Fibroblast of skin of abdomen (primary cell): ENCODE results near the gene NPLOC4.

ENCODE experiments used
- DNase-seq: peaks from one replicate; pipeline ENCODE4 v3.0.0-alpha.2; 2013

Gene NPLOC4

DNA sequence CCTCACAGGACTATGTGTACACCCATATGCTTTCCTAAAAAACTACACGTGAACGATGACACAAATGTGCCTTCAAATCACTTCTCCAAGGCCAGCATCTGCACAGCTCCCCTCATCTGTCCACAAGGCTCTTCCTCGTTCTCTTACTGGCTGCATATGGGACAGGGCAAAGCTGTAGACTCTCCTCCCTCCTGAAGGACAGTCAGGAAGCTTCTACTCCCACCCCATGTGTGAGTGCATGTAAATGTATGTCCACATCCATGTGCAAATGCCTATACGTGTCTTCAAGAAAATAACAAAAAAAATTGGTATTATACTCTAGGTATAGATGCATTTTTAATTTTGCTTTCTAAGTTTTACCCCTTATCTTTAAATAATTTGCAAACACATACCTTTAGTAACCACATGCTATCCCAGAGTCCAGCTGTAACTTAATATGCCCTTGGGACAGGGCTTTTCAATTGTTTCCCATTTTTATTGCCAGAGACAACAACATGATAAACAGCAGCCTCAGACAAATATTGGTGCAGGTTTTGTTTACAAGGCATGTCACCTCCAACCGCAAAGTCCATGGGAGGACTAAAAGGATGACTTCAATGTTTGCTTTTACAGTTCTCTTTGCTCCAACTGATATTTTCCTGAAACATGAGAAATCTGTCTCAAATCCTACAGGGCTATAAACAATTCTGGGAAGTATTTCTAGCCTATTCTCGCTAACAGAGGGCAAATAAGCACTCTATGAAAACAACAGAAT is 53.1 kb downstream of the NPLOC4 start:
- no peak for DNase-seq

DNA sequence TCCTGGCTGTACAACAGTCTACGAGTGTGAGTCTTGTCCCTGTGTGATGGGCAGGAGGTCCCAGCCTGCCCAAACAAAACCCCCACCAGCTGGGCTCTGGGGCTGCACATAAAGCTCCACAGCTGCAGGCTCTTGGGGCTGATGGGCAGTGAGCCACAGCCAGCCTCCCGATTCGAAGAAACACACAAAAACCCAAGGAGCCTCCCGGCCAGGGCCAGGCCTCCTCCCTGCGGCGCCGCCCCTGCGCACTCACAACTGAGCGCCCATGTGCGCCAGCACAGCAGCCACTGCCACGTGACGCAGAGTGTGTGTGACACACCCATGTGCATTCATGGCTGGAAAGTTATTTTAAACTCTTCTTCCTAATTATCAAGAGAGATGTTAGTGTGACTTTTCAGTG is 54.2 kb downstream of the NPLOC4 start:
- DNase-seq, result no peak

DNA sequence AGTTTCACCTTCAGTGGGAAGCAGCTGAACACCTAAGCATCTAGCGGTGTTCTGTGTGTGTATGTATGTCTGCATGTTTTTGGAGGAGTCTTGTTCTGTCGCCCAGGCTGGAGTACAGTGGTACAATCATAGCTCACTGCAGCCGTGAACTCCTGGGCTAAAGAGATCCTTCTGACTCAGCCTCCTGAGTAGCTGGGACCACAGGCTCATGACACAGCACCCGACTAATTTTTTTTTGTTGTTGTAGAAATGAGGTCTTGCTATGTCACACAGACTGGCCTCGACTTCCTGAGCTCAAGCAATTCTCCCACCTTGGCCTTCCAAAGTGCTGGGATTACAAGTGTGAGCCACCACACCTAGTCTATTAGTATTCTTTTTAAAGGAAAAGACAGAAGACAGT is 54.6 kb downstream of the NPLOC4 start:
- peak; percentile 58 for DNase-seq

DNA sequence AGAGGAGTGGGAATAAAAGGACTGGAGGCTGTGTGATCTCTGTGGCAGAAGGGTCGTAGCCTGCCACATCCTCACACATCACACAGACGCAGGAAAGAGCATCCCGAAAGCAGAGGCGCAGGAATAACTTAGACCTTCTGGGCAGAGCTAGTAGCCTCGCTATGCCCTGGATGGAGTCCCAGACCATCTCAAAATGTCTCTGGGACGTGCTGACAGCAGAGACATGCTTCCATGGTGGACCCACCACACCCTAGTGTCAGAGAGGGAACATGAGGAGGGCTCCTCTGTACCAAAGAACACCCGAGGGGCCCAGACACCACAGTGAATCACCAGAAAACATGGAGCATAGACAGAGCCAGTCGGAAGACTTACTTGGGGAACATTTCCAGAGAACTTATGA is 55.2 kb downstream of the NPLOC4 start:
- DNase-seq, result no peak

DNA sequence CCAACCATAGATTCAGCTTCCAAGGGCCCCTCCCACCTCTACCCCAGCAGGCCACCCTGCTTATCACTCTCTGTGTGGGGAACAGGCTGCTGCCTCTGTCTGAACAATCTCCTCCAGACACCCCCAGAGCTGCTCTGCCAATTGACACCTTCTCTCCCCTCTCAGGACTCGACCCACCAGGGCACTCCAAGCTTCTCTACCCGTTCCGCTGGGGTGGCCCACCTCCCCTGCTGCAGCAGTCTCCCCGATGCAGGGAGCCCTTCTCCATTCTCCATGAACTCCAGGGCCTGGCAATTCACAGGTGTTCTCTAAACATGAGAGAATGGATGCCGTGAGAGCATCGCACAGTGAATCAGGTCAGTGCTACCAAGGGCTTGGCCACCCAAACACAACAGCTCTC is 56.4 kb downstream of the NPLOC4 start:
- no peak for DNase-seq

DNA sequence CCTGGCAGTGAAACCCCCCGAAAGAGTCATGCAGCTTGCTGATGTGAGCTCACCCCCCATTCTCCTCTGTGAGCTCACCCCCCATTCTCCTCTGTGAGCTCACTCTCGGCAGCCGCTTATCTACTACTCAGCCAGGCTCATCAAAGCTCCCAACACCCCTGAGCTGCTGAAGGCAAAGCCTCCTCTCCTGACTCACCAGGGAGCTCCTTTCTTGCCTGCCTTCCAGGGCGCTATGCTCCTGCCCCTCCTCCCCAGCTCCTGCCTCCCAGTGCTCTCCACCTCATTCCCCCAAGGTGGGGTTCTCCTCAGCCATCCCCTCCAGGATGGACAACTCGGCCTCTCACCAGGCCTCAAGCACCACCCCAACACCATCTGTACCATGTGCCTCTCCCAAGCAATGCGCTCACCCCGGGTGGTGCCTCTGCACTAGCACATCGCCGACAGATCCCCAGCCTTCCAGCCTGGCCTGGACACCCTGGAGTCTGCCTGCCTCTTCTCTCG is 57.0 kb downstream of the NPLOC4 start:
- DNase-seq, result peak; percentile 74

DNA sequence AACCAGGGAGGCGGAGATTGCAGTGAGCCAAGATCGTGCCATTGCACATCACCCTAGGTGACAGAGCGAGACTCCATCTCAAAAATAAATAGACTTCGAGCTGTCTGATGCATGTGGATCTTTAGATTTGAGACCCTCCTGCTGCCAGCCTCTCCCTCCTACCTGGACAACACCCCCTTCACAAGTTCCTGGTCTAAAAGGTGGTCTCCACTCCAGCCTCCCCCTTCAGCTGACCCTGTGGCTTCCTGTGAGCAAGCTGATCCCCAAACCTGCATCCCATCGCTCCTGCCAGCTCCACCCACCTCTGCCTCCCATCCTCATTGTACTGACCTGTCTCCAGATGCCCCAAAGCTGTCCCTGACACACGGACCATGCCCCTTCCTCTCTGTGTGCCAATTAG is 57.6 kb downstream of the NPLOC4 start:
- DNase-seq, result no peak

DNA sequence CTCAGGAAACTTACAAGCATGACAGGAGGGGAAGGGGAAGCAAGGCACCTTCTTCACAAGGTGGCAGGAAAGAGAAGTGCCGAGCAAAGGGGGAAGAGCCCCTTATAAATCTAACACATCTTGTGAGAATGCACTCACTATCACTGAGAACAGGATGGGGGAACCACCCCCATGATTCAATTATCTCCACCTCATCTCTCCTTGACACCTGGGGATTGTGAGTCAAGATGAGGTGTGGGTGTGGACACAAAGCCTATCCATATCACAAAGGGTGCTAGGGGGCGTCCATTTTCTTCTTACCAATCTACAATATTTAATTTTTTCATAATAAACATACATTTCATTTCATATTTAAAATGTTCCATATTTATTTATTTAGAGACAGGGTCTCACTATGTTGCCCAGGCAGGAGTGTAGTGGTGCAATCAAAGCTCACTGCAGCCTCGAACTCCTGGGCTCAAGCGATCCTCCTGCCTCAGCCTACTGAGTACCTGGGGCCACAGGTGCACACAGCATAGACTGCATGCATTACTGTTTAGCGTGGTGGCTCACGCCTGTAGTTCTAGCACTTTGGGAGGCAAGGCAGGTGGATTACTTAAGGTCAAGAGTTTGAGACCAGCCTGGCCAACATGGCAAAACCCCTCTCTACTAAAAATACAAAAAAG is 58.2 kb downstream of the NPLOC4 start:
- DNase-seq, result no peak

DNA sequence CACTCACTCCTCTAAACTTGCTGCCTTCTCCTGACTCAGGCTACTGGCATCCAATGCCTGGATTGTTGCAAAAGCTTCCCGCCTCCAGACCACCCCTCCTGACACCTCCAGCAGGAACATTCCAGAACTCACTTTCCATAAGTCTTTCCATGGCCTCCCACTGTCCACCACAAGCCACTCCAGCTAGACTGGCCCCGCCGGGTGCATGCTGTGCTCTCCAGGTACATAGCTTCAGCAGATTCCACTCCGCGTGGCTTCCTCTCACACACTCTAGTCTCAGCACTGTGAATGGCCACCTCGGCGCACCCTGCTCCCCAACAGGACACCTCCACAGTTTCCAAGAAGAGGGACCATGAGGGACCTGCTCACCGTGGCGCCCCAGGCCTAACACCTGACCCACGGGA is 58.9 kb downstream of the NPLOC4 start:
- DNase-seq, result peak; percentile 54

DNA sequence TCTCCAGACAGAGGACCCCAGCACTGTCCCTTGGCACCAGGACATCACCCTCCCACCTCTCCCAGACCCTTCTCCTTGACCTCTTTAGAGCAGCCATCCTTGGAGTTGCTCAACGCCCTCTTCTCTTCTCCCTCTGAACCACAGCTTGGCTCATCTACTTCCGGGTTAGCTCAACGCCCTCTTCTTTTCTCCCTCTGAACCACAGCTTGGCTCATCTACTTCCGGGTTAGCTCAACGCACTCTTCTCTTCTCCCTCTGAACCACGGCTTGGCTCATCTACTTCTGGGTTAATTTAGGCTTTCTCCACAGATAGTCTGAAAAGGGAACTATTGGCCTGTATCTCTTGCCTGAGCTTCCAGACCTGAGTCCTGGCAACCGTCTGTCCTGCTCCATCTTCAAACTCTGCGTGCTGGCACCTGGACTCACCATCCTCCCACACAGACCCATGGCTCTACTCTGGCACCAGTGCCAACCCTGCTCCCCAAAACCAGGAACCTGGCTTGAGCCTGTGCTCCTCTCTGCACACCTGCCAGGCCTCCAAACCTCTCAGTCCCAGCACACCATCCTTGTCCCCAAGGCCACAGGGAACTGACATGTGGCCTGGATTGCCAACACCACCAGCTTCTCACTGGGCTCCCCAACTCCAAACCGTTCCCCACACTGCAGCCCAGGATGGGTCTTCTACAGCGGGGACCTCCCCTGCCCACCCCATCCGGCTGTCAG is 59.5 kb downstream of the NPLOC4 start:
- DNase-seq, result no peak

DNA sequence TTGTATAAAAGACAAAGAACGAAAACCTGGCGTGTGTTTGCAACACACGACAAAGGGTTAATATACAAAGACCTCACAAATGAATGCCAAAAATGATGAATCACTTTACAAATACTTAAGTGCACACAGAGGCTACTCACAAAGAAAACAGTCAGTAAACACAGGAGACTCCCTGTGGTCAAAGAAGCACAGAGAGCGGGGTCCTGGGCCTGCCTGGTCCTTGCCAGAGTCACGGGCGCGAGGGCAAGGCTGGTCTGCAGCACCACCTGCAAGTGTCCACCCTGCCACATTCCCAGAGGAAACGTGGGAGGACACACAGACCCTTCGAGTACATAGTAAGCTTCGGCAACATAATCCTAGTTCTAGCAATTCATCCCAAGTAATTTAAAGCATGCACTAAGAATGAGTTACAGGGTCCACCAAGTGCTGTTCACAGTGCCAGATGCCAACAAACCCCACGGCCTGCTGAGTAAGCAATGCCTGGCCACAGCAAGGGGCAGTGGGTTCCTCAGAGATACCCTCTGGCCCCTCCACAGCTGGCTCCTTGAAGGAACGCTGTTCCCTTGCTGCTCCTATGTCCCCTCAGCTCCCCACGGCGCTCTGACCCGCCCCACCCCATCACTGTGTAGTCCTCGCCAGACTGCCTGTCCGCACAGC is 60.2 kb downstream of the NPLOC4 start:
- peak; percentile 75 for DNase-seq

DNA sequence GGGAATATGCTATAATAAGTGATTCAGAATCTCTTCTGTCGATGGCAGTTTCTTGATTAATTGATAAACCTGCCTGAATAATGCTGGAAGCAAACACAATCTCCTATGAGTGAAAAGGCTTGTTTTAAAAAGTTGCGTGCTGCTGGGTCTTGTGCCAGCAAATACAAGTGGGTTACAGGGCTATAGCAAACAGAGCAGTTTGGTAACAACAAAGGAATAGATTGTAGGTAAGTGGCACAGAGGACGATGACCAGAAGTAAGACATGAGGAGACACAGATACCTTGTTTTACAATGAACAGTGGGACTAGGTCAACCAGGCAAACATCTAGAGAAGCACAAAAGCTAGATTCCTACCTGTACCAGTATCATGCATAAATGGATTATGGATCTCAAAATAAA is 61.1 kb downstream of the NPLOC4 start:
- DNase-seq, result no peak

DNA sequence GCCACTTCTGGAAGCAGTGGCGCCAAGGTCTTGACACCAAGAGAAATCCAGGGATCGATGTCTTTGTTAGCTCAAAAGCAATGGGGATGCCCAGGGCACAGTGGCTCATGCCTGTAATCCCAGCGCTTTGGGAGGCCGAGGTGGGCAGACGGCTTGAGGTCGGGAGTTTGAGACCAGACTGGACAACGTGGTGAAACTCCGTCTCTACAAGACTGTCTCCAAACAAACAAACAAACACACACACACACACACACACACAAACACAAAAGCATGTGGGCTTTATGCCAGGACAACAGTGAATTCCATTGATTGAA is 62.3 kb downstream of the NPLOC4 start:
- no peak for DNase-seq

DNA sequence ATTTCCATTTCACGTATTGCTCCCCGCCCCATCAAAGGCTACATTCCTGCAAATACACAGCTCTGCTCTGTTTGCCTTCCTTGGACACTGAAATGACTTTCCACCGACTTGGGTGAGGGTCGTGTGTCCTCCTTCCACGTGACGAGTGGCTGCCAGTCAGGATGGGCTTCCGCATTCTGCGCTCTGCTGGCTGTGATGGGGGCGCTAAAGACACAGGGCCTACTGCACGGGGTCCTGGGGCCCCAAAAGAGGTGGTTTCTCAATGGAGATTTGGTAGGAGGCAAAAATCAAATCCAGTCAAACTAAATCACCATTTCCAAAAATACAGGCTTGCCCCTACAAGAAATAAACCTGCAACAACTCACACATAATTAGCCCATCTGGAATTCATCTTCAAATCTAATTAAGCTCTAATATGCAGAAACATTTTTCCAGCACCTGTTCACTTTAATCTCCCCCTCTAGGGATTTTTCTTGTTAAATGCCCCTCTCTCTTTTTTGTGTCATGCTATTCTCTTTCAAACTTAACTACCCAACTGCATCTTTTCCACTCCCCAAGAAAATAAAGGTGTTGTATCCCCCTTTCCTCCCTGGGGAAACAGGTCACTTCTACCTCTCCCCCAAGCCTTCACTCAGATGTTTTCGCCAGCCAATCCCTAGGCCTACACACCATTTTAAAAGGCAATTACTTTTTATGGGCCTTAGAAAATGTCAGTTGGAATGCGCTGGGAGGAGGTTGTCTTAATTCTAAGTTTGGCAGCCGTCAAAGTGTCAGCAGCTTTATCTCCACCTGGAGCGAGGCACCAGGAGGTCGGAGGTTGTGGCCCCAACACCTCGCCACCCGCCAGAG is 62.9 kb downstream of the NPLOC4 start:
- DNase-seq, result no peak

DNA sequence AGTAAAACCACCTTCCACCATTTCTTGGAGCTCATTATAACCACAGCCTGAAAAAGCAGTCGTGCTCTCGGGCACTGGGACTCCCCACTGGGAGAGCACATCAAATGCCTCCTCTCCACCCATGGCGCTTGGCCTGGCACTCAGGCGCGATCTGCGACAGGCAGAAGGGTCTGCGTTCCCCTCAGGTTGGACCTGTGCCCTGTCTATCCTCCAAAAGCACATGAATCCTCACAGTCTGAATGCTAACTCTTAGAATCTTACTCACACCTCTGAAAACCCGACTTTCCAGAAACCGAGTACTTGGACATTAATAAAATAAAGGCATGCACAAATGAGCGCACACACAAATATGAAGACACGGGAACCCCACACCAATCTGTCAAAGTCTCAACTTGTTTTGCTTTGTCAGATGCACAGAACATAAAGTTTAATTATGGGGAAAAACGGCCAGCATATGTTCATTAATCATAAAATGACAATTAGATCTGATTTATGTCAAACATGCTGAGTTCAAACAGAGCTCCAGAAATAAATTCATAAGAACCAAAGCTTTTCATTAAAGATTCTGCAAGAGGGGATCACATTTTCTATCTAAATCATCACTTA is 64.2 kb downstream of the NPLOC4 start:
- DNase-seq, result peak; percentile 79

DNA sequence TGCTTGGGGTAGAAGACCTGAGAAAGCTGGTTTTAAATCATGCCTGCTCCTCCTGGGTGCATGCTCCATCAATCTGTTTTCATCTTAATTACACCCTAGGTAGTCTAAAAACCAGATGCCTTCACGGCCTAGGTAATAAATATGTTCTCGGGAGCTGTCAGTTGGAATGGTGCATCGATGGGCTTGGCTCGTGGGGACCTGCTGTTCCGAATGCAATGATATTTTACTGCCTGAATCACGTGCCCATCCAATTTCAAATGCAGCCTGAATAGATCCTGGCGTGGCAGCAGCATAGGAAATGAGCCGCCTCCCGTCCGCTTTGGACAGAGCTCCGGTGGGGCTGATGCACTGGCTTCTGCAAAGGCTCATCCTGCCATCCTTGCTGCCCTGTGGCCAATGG is 65.9 kb downstream of the NPLOC4 start:
- DNase-seq, result no peak

DNA sequence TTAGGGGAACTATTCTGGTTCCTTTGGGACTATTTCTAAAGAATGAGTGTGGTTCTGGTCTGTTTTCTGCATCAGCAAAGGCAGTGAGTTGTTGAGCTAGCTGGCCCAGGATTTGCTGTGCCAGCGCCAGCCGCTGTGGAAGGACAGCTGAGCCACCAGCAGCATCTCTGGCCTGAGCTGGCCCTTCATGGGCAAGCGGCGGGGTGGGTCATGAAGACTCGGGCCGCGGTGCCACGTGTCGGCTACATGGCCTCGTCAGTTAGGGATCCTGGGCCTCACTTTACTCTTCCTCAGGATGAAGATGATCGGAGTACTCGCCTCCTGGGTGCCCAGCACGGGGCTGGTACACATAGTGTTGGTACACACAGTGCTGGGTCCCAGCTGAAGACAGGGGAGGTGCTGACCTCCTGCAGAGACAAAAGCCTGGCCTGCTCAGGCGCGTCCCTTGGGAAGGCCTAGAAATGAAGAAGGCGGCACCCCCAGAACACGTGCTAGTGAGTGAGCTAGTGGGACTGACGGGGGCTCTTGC is 66.9 kb downstream of the NPLOC4 start:
- DNase-seq, result no peak

DNA sequence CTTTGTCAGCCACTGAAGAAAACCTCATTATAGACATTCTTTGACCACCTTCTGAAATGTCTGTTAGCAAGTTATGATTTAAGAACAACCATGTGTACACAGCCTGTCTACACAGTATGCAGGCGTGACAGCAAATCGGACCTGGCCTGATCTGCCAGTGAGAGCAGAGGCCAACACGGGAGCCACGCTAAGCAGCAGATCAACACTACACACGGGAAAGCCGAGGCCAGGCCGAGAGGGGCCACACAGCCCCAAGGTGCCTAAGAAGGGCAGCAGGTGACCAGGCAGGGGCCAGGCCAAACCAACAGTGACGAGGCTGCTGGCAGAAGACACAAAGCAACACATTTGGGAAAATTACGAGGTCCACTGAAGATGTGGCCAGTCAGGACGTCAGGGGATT is 68.5 kb downstream of the NPLOC4 start:
- no peak for DNase-seq

DNA sequence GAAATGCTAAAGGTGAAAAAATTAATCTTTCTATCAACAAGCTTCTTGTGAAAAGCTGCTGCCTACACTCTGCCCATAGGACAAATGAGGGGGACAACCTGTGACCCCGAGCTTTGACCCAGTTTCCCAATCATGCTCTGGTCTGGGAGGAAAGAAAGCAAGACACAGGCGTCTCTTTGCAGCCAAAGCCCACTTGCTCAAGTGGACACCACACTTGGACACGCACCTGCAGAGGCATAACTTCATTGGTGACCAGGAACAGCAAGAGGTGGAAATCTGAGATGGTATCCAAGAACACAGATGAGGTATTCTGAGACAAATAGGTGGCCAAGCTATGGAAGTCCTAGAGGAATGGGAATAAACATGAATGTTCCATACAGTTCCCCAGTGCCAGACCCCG is 69.7 kb downstream of the NPLOC4 start:
- DNase-seq, result no peak

DNA sequence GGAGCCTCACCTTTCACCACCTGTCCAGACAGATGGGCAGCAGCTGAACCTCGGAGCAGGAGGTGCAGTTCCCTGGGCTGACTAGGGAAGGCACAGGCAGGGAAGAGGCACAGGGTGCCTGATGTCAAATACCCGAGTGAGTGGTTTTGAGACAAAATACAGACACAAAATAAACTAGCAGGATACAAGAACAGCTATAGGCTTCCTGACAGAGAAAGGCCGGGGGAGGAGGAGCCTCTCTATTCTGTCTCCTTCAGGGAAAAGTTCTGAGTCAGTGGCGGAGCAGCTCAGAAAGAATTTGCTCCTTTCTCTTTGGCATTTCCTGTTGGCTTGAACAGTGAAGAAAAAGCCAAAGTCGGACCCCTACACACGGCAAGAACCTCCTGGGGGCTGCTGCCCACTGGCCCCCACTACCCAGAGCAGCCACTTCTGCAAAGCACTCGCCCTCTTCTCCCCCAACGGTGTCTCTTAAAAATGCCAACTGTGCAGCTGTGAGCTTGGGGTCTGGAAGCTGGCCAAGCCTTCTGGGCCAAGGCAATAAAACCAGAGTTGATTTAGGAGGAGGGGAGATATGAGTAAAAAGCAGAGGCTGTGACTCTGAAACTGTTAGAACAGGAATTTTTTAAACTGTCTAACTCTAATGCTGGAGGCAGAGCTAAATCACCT is 70.3 kb downstream of the NPLOC4 start:
- peak; percentile 100 for DNase-seq

DNA sequence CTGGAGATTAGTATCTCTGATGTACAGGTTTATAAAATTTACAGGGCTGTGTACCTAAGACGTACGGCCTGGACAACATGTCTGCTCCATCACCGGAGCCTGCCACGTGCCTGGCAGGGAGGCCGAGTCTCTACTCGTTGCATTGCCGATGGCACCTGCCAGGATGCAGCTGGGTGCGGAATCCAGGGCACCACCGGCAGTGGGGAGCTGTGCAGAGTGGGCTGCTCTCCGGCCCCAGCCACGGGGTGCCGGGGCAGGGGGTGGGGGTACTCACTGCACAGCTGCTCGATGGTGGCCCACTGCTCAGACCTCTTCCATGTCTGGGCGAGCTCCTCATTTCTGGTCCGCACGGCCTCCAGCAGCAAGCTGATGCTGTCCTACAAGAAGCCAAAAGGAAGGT is 71.7 kb downstream of the NPLOC4 start:
- no peak for DNase-seq
